Retina (tissue), 1 donor: ENCODE measurements around the gene BCL2.

ENCODE experiments used
- DNase-seq: peaks from one replicate; pipeline ENCODE4 v3.0.0-alpha.2; 2016

The BCL2 gene

DNA sequence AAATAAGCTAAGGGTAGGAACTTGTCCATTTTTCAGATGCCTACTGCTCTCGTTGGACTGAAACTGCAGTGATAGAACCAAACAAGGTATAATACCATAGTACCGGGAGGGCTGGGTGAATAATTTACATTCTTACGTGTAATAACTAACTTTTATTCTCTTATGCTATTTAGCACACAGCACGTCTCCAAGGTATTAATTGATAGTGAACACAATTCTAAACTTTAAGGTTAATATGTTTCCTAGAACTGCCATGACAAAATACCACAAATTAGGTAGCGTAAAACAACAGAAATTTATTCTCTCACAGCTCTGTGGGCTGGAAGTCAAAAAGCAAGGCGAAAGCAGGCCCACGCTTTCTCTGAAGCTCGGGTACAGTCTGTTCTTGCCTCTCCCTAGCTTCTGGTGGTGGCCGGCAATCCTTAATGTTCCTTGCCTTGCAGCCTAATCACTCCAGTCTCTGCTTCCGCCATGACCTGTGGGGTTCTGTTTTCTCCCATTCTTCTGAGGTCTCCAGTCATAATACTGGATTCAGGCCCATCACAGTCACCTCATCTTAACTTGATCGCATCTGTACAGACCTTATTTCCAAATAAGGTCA is 5.6 kb upstream of the BCL2 start:
- no peak for DNase-seq

DNA sequence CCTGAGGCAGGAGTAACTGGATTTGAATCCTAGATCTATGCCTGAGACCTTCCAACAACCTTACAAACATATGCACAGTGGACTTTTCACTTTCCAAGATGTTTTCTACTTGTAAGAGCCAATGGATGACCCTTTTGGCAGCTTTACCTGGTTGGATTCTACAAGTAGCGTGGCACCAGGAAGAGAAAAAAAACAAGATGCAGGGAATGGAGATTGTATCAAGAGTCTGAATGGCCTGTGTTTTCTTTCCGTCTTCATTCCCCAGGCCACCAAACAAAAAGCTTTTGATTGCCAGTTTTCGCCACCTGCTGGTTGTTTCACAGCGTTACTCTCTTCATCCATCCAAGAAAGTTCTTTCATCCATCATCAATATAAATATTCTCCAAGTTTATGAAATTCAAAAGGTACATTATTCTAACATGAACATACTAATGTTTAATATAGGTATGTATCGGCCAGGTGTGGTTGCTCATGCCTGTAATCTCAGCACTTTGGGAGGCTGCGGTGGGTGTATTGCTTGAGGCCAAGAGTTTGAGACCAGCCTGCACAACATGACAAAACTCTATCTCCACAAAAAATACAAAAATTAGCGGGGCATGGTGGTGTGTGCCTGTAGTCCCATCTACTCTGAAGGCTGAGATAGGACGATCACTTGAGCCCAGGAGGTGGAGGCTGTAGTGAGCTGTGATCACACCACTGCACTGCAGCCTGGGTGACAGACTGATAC is 3.5 kb upstream of the BCL2 start:
- DNase-seq = peak; percentile 67

DNA sequence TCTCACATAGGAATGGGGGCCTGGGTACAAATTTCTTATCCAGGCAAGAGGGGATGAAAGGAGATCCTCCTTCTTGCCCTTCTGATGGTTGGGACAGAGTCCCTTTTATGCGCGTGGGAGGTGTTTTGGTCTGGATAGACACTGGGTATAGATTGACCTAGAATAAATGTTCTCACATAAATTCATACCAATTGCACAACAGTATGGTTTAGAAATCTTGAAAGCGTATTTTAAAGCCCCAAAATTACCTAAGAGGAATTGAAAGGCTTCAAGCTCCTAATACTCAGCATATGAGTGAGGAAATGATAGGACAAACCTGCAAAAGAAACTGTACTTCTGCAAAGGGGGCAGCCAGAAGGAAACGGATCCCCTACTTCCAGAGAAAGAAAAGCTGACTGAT is 2.6 kb upstream of the BCL2 start:
- no peak for DNase-seq

- DNase-seq = no peak
These were observed 1.7 kb upstream of the BCL2 start for GRCh38 chr18:63321291-63321690.

DNA sequence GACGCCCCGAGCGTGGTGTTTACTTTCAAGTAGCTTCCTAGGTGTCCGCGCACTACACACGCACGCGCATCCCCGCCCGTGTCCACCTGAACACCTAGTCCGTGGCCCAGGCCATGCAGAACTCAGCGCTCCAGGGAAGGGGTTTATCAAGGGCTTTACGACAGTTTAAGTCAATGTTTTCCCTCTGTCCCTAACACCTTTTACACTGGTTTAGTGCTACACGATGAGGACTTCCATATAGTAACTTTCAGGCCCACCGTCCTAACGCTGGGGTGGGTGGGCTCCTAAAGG is 1.4 kb upstream of the BCL2 start:
- DNase-seq = no peak

DNA sequence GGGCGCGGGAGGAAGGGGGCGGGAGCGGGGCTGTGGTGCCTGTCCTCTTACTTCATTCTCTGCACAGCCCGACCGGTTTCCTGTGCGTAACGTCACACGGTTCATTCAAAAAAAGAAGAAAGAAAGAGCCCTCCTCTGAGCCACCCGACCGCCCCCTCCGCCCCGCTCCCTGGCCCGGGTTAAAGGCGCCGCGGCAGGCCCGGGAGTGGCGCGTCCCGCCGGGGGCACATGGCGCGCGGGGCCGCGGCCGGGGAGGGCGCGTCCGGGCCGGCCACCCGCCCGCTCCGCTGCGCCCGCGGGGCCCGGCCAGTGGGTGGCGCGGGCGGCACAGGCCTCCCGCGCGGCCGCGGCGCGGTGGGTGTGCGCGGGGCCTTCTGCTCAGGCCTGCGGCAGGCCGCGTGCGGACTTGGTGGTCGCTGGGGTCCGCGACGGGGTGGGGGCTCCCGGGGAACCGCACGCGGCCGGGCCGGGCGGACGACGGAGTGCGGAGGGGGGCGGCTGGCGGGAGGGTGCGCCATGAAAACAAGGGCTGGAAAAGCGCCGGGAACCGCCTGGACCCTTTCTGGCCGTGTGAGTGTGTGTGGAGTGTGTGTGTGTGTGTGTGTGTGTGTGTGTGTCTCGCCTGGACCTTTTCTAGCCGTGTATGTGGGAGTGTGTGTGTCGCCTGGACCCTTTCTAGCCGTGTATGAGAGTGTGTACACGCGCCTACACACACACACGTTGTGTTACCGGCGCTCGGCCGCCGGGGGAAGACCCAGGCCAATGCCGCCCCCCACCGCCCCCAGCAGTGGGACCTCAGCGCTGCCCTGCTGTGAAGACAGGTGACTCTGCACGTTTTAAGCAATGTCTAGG is 780 bp upstream of the BCL2 start:
- peak; percentile 81 for DNase-seq

- no peak for DNase-seq
These were observed 633 bp downstream of the BCL2 start for GRCh38 chr18:63318889-63319382.

DNA sequence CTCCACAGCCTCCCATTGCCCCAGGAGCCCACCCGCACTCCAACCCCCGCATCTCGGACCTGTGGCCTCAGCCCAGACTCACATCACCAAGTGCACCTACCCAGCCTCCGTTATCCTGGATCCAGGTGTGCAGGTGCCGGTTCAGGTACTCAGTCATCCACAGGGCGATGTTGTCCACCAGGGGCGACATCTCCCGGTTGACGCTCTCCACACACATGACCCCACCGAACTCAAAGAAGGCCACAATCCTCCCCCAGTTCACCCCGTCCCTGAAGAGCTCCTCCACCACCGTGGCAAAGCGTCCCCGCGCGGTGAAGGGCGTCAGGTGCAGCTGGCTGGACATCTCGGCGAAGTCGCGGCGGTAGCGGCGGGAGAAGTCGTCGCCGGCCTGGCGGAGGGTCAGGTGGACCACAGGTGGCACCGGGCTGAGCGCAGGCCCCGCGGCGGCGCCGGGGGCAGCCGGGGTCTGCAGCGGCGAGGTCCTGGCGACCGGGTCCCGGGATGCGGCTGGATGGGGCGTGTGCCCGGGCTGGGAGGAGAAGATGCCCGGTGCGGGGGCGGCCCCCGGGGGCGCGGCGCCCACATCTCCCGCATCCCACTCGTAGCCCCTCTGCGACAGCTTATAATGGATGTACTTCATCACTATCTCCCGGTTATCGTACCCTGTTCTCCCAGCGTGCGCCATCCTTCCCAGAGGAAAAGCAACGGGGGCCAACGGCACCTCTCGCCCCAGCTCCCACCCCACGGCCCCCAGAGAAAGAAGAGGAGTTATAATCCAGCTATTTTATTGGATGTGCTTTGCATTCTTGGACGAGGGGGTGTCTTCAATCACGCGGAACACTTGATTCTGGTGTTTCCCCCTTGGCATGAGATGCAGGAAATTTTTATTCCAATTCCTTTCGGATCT is 1.3 kb downstream of the BCL2 start:
- DNase-seq = peak; percentile 71

DNA sequence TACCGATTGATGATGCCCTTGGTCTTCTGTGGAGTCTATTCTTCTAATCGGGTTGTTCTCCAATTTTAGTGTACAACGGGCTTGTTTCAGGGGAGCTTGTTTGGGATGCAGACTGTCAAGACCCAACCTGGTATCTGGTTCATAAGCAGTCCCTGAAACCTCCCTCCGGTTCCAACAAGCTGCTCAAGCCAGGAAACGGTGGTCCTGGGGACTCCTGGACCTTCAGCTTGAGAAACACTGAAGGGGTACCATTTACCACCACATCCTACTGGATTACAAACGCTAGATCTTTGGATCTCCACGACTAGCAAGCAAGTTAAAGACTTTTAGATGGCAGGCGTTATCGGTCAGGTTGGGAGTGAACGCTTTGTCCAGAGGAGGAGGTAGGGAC is 2.0 kb downstream of the BCL2 start:
- peak; percentile 27 for DNase-seq

DNA sequence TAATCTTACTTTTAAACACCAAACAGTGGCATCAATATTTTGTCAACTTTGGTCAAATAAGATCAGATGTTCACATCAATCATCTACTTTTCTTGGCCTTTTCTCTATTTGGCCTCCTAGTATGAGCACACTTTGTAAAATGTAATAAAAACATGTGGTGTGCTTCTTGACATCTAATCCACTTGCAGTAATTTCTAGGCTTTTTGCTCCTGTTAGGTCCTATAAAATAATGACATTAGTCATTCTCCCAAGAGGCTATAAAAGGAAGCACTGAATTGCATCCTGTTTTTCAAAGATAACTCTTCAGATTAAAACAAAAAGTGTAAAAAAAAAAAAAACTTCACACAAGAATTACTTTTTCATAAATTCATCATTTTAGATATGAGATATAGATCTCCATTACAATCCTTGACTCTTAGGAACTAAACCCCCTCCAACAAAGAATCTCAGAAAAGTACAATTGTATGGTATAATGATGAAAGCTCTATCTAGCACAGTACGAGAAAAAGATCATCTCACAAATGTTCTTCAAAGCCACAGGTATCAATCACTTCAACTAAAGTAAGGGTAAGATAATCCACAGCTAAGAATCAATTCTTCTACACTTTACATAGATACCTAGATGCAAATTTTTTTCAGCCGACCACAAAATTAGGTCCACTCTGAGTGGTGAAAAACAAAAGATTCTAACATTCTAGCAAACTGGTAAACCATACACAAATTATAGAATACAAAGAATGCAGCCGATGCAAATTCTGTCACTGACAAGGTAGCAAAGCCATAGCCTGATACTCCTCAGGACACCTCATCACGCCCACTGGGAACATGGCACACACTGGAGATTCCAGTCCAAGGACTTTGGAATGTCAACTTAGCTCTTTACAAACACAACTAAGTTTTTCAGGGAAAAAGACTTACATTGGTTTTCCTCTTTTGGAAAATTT is 2.7 kb downstream of the BCL2 start:
- no peak for DNase-seq

- DNase-seq = no peak
These were observed 3.7 kb downstream of the BCL2 start for GRCh38 chr18:63315876-63316275.

- DNase-seq = no peak
These were observed 4.4 kb downstream of the BCL2 start for GRCh38 chr18:63315131-63315662.

DNA sequence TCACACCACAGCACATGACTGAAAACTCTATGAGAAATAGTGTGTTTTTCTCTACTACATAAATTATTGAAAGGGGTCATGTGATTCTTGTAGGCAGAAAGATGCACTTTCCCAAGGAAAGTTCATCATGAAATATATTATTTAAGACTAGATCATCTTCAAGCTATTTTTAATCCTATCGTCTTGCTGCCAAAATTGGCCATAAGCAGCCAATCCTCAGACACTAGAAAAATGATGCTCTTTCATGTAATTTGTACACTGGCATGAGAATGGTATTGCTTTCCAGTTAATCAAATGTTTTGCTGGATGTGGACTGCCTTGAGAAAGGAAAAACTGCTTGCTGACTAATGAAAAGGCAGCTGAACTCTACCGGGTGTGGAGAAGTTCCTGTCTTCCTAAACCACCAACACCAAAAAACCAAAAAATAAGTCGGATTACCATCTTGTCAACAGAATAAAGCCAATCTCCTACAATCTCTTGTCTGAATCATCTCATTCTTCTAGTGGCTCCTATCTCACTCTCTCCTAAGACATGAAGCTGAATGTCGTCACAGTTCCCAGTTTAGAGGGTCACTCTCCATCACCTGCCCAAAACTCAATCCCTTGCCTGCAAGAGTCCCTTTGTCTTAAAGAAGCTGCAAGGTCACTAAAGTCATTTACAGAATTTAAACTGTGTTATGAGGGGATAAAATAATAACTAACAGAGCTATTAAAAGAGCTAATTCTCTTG is 5.3 kb downstream of the BCL2 start:
- DNase-seq = no peak

DNA sequence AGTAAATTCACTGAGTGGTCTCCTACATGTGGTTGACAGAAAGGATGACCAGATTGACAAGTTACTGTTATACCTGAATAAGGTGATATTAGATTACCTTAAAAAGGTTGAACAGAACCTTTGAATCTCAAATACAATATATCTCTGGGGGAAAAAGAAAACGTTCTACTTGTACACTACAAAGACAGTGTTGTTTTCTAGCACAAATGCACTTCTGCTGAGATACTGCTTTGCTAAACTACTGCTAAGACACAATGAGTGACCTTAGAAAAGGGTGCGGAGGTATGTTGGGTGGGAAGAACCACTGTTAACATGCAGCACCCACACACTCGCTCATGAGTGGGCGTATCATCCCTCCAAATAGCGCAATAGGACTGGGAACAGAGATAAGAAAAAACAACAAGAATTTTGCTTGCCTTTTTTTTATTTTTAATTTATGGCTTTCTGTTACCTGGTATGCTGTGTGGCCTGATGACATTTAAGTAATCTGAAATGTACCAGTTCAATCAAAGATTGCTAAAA is 6.1 kb downstream of the BCL2 start:
- no peak for DNase-seq

GRCh38 chr18:63312737-63313395 is 6.7 kb downstream of the BCL2 start:
- no peak for DNase-seq

- no peak for DNase-seq
These were observed 7.6 kb downstream of the BCL2 start for GRCh38 chr18:63312019-63312409.

- DNase-seq = no peak
These were observed 8.2 kb downstream of the BCL2 start for GRCh38 chr18:63311118-63312018.

- DNase-seq = no peak
These were observed 10.1 kb downstream of the BCL2 start for GRCh38 chr18:63309422-63309821.
